GM21367 (cell line): Measurements from ENCODE around the gene GRPR.
A peak's percentile ranks its signal among the peaks of the same experiment; 100 is the strongest.
"Not testable (repeated sequence)": the region's sequence is repeated elsewhere in the genome, so short reads cannot be mapped to it uniquely, and the experiment has no call there.

Source experiments
- ATAC-seq: cut with Tn5 transposase; IDR thresholded peaks from one replicate; pipeline ENCODE4 v1.9.1; 2021; ENCODE audit not compliant: unreplicated experiment

GRPR gene

DNA sequence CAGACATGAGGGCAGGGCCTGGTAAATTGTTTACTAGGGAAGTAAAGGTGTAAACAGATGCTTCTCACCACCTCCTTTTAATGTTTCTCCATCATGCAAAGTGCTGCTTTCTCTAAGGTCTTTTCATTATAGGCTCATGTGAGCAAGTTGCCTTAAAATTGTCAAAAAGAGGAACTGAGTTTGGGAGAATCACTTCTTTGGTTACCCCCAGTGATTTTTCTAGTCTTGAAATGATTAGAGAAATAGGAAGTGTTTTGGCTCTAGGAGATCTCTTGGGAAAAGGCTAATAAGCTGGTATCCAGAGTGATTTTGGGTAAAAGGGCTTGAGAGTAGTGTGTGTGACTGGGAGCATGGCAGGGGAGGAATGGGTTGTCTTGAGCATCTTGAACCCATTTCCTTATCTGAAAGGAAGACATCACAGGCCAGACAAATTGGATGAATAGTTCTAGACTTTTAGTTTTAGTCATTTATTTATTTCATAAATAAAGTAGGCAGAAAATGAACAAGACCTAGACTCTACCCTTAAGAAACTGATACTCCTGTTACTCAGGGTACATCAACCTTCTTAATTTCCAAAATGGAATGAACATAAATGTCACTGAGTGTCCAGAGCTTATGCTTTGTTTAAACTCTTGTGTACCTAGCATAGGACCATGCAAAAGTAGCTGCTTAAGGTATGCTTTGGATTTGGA lies 14.2 kb downstream of the GRPR start:
- ATAC-seq, result peak; percentile 70

DNA sequence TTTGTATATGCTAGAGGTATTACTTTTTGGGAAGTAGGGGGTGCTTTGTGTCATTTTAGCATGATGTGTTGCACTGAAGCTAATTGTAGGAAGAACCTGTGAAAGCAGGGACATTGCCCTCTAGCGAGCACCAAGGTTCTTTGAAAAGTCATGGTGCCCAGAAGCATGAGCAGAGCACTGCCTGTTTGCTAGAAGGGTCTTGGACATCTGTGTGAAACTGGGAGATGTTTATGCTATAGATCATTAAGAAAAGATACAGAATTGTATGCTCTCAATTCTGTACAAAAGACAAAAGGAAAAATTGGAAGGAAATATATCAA lies 14.7 kb downstream of the GRPR start:
- ATAC-seq, result peak; percentile 46

DNA sequence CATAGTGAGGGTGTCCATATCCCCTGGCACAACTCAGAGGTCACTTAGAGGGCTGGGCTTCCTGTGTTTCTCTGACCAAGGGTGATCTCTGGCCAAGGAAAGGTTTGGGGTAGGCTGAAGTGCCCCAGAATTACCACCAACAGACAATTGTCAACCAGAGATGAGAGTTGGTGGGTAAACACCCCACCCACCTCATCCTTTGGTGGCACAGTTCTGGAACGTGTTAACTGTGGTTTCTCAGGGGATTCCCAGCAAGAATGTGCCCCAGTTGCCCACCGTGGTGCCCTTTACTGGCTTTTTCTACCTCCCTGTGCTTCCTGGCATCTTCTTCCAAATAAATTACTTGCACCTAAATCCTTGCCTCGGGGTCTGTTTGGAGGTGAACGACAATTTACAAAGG lies 17.1 kb downstream of the GRPR start:
- no peak for ATAC-seq

DNA sequence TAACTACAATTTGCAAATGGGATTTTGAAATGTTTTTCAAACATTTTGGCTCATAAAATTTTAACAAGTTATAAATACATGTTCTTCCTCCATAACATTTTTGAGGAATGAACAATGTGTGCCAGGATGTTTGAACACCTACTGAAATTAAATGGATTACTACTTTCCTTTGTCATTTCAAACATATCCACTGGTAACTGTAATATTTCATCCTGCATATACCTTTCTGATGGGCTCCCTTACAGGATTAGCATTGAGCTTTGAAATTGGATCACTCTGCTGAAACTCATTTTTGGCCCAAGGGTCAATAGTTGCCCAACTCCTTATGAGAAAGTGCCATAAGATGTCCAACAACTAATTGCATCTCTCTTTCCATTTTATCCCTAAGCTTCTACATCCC lies 17.6 kb downstream of the GRPR start:
- ATAC-seq, result no peak

DNA sequence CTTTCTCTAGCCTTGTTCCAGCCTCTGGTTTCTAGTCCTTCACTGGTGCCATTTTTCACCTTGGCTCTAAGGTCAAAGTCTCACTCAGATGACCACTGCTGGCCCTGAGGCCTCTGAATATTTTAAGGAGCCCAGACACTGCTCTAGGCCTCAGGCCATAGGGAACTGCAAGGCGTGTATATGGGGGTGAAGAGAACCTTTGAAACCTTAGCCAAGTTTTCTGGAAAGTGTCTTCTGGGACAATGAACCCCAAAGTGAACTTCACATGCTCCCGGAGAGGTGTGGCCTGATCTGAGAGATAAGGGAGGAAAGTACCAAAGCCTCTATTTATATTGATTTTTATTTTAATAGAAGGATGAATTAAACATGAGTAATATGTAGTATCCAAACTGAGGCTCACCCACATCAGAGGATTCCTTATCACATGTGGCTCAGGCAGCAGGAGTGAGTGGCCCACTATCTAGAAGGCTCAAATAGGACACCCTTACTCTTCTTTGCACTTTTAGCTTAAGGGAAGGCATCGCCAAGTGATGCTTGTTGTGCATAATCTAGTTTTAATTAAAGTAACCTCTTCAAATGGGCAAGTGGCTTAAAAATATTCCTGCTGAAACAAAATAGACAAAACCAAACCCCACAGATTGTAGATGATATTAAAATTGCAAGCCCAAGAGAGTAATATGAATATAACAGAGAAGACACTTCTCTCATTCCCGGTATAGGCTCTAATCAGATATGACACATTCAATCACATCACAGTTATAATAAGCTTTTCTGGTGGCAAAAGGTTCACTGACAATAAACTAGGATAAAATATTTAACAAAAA lies 18.3 kb downstream of the GRPR start:
- ATAC-seq, result no peak

DNA sequence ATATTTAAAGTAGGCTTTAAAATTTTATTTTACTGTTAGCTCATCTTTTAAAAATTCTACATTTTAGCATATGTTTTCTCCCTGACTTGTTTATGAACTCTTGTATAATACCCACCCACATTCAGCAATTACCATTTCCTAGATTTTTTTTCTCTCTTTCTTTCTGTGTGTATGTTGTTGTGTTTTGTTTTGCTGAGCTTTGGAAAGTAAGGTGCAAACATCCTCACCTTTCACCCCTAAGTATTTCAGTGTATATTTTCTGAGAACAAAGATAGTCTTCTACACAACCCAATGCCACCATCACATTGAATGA lies 18.8 kb downstream of the GRPR start:
- no peak for ATAC-seq

DNA sequence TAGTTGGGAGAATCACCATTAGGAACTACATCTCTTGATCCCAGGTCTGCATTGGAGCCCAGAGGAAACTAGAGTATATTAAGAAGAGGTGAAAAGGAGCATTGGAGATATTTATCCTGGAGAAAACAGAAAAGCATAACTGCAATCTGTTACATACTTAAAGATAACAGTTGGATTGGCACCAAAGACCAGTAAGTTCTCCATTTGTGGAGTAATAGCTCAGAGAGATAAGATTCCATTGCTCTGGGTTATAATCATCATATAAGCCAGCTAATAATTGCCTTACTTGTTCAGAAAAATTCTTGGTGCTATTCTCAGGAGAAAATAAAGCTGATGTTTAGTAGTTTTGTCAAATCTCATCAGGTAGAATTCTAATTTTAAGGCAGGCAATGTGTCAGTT lies 20.6 kb downstream of the GRPR start:
- ATAC-seq, result no peak

DNA sequence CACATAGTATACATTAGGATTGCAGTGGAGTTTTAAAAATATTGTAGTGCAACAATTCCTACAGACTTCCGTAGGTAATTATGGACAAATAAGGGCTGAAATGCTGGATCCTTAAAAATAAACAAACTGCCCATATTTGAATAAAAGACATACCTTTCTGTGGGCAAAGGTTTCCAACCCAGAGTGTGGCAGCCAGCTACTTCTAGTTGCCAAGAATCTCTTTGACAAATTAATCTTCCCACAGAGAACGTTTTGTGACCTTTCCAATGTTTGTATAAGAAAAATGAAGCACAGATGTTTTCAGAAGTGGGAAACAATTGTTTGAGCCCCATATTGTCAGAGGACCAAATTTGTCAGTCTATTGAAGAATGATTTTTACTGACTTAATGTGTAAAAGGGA lies 21.1 kb downstream of the GRPR start:
- no peak for ATAC-seq

DNA sequence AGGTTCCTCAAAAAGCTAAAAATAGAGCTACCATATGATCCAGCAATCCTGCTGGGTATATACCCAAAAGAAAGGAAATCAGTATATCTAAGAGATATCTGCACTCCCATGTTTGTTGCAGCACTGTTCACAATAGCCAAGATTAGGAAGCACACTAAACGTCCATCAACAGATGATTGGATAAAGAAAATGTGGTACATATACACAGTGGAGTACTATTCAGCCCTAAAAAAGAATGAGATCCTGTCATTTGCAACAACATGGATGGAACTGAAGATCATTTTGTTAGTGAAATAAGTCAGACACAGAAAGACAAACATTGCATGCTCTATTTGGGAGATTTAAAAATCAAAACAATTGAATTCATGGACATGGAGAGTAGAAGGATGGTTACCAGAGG lies 21.7 kb downstream of the GRPR start:
- ATAC-seq, result not testable (repeated sequence)

DNA sequence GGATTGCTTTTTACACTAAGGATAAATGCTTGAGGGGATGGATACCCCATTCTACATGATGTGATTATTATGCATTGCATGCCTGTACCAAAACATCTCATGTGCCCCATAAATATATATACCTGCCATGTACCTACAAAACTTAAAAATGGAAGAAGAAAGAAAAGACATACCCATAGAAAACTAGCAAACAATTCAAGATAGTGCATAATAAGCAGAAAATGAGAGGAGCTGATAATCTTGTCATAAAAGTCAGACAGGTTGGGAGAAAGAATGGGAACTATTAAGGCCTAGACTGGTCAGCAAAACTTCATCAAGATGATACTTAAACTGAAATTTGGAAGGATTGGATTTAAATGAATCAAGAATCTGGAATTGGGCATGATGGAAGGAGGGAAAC lies 22.3 kb downstream of the GRPR start:
- ATAC-seq, result no peak

DNA sequence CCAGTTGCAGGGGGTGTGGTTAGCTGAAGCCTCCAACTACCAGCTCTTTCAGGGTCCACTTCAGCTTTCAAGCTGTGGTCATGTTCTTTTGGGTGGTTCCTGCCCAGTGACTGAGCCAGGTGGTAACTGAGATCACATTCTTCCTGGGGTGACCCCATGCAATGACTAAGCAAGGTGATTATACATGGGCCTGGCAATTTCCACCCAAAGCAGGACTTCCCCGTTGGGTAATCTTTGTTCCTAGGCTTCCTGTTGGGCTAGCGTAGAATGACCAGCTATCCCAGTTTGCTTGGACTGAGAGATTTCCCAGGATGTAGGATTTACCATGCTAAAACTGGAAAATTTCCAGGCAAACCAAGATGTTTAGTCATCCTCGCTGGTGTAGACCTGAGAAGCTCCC lies 25.5 kb downstream of the GRPR start:
- ATAC-seq, result no peak

DNA sequence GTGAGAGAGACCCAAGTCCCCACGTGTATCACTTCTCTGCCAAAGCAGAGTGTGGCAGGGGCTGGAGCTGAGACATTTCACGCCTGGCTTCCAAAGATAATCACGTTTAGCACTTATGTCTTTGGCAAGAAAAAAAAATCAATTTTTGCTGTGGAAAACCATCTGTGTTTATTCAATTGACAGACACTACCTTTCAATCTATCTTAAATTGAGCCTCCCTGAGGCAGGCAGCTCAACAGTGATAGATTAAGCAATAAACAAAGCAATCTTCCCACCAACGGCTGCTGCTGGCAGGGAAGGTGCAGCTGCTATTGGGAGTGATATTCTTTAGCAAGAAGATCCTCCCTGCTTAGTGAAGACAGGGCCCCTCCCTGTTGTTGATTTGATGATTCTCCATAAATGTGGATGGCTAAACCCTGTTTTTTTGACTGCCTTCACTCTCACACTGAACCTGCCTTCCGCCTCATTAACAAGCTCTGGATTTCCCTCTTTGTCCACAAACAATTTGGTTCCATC lies 32.3 kb downstream of the GRPR start:
- ATAC-seq, result no peak

DNA sequence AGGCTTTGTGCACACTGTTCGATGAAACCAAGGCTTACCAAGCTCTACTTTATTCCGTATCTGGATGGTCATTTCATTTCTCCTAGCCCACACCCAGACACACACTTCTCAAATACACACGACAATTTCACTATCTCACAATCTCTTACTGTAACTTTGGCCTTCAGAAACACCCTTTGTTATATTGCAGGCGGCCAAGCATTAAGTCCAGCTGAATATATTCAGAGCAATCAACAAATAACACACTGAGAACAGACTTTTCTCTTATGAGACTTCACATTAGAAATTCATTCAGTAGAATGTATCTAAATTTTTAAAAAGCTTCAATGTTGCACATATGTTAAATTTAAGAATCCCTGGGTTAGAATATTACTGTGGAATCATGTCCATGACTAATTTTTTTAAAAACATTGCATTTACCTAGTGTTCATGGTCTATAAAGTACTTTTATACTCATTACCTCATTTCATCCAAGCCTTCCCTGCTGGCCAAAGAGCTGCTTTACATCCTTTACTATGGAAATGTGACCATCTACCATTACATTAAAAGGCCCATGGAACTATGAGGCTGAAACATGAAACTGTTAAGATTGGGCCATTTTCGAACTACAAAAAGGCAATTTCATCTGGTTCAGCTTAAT lies 33.4 kb downstream of the GRPR start:
- no peak for ATAC-seq

DNA sequence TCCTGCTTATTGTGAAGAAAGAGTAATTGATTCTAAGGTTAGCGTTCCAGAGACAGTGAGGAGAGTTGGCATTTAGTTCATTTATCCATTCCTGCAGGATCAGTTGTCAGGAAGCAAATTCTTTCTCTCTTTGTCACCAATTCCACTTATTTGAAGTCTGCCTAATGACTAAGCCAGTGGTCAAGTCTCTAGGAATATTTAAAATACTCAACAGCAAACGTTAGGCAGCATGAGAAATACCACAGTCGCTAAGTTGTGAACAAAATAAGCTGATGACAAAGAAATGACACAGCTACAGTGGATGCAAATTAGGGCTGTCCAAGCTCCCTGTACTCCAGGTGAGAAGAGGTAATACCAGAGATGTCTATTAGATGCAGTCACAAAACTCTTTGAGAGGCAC lies 37.4 kb downstream of the GRPR start:
- ATAC-seq, result no peak

DNA sequence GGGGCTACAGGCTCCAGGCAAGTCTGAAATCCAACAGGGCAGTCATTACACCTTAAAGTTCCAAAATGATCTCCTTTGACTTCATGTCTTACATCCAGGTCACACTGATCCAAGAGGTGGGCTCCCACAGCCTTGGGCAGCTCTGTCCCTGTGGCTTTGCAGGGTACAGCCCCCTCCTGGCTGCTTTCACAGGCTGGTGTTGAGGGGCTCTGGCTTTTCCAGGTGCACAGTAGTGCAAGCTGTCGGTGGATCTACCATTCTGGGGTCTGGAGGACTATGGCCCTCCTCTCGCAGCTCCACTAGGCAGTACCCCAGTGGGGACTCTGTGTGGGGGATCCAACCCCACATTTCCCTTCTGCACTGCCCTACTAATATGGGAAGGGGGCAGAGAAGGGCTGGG lies 37.8 kb downstream of the GRPR start:
- ATAC-seq, result not testable (repeated sequence)

DNA sequence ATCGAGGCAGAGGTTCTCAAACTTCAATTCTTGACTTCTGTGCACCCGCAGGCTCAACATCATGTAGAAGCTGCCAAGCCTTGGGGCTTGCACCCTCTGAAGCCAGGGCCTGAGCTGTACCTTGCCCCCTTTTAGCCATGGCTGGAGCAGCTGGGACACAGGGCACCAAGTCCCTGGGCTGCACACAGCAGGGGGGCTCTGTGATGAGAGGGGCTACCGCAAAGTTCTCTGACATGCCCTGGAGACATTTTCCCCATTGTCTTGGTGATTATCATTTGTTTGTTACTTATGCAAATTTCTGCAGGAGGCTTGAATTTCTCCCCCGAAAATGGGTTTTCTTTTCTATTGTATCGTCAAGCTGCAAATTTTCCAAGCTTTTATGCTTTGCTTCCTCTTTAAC lies 39.0 kb downstream of the GRPR start:
- no peak for ATAC-seq

DNA sequence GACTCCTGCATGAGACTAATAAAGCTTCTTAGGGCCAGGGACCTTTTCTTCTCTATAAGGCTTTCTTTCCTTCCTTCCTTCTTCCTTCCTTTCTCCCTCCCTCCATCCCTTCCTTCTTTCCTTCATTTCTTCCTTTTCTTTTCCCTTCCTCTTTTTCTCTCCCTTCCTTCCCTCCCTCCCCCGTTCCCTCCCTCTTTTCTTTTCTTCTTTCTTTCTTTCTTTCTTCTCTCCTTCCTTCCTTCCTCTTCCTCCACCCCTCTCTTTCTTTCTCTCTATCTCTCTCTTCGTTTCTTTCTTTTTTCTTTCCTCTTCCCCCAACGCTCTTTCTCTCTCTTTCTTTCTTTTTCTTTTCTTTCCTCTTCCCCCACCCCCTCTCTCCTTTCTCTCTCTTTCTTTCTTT lies 41.4 kb downstream of the GRPR start:
- ATAC-seq, result no peak

DNA sequence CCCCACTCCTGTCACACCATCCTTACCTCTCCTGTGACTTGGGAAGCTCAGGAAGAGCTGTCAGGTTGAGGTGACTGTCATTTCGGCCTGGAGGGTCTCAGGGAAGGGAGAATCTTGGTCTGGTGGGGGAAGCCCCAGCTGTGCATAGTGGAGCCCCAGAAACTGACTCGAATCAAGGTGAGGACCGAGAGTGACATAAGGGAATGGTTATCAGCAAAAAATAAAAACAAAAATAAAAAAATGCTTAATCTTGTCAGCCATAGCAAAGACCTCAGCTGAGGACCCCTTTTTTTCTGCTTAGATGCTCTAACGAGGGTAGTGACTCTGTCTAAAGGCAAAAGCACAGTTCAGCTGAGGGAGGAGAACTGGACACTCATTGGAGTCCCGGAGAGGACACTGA lies 43.8 kb downstream of the GRPR start, which contains the start of gene MAGEB17:
Gene MAGEB17 (plus strand): TSS at position 301 of the 400 bp plus-strand sequence. CDS start 2,902 bp downstream, outside the sequence.
- no peak for ATAC-seq

DNA sequence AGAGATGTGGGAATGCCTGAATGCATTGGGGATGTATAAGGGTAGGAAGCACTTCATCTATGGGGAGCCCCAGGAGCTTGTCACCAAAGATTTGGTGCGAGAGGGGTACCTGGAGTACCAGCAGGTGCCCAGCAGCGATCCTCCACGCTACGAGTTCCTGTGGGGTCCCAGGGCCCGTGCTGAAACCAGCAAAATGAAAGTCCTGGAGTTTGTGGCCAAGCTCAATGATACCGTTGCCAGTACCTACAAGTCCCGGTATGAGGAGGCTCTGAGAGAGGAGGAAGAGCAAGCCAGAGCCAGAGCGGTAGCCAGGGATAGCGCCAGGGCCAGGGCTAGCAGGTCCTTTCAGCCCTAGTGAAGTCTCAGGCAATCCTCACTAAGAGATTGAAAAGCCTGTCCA lies 47.7 kb downstream of the GRPR start:
- no peak for ATAC-seq

DNA sequence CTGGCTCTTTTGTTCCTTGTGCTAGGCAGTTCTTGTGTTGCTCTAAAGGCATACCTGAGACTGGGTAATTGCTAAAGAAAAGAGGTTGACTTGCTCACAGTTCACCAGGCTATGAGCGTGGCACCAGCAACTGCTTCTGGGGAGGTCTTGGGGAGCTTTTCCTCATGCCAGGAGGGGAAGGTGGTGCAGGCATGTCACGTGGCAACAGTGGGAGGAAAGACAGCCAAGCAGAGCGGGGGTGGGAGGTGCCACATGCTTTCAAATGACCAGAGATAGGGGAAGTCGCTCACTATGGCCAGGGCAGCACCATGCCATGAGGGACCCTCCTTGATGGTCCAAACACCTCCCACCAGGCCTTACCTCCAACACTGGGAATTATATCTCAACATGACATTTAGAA lies 48.6 kb downstream of the GRPR start:
- no peak for ATAC-seq

DNA sequence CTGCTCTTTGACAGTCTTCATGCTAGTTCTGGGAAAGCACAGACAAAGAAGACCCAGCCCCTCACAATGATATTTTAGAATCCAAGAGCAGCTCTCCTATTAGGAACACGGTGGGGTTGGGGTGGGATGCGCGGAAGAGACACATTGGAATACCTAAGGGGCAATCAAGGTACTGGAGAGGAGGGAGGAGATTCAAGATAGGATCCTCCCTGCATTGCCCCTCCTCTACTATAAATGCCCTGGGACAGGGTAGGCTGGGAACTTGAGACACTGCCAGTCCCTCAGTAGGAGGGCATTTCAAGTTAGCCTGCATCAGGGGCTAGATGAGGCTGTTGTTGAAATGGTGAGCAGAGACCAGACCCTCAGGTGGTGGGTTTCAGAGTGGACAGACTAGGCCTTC lies 49.0 kb downstream of the GRPR start:
- ATAC-seq, result no peak
